Skin of body (tissue), 2 donors: ENCODE data around the gene CA12. TPM values are rescaled to one million over a fixed set of nuclear protein-coding genes. Genes with fewer than 3 reads are reported as not detected.
A peak's percentile ranks its signal among the peaks of the same experiment; 100 is the strongest.

Experiments
- DNase-seq: peaks from one replicate; lab custom pipeline; 2025; lab: John Stamatoyannopoulos, UW
- total RNA-seq: library from RNA; depleted of rRNA; stranded (reverse); fragments of >200 nt; gene quantifications from one replicate; pipeline ENCODE4 v1.2.3, GENCODE V29; 2014

The CA12 gene
- total RNA-seq, 1 donor from 2014 or later: 4.3 TPM

GRCh38 chr15:63402498-63403253 is 21.0 kb upstream of the CA12 start:
- DNase-seq: peak; percentile 26

GRCh38 chr15:63401714-63402497 is 20.3 kb upstream of the CA12 start:
- no peak for DNase-seq

- no peak for DNase-seq
These were observed 19.4 kb upstream of the CA12 start for GRCh38 chr15:63401078-63401477.

GRCh38 chr15:63398456-63398855 is 16.8 kb upstream of the CA12 start:
- DNase-seq: no peak

- DNase-seq: no peak
These were observed 14.7 kb upstream of the CA12 start for GRCh38 chr15:63396152-63396928.

GRCh38 chr15:63395730-63396151 is 14.1 kb upstream of the CA12 start:
- DNase-seq: no peak

- DNase-seq: no peak
These were observed 10.8 kb upstream of the CA12 start for GRCh38 chr15:63392361-63393009.

- no peak for DNase-seq
These were observed 10.2 kb upstream of the CA12 start for GRCh38 chr15:63391669-63392360.

GRCh38 chr15:63390689-63391088 is 9.0 kb upstream of the CA12 start:
- DNase-seq: no peak

GRCh38 chr15:63389902-63390670 is 8.4 kb upstream of the CA12 start:
- DNase-seq: no peak

- no peak for DNase-seq
These were observed 6.9 kb upstream of the CA12 start for GRCh38 chr15:63388511-63388910.

GRCh38 chr15:63387748-63388493 is 6.3 kb upstream of the CA12 start:
- no peak for DNase-seq

GRCh38 chr15:63385911-63386531 is 4.4 kb upstream of the CA12 start:
- DNase-seq: no peak

- DNase-seq: no peak
These were observed 3.3 kb upstream of the CA12 start for GRCh38 chr15:63384906-63385305.

GRCh38 chr15:63382966-63383710 is 1.5 kb upstream of the CA12 start:
- DNase-seq: no peak

GRCh38 chr15:63380808-63381282 is 801 bp downstream of the CA12 start:
- DNase-seq: no peak

GRCh38 chr15:63380151-63380807 is 1.4 kb downstream of the CA12 start:
- DNase-seq: no peak
